Activated CD4-positive, CD25-positive, alpha-beta regulatory T cell treated with anti-CD3 and anti-CD28 coated beads, Interleukin-2, amount 50 U/mL, for 24 hours (primary cell): ENCODE data around the gene THSD7B.
"Not testable (repeated sequence)": the region's sequence is repeated elsewhere in the genome, so short reads cannot be mapped to it uniquely, and the experiment has no call there.

ENCODE experiments used
- ATAC-seq, 2 donors: fragments of 150-1000 bp; cut with Tn5 transposase; one replicate each; pipeline ENCODE4 v1.10.0; 2021; ENCODE audit warnings: mild to moderate bottlenecking in 1 of 2, moderate library complexity in 1 of 2

Gene THSD7B, protein sequence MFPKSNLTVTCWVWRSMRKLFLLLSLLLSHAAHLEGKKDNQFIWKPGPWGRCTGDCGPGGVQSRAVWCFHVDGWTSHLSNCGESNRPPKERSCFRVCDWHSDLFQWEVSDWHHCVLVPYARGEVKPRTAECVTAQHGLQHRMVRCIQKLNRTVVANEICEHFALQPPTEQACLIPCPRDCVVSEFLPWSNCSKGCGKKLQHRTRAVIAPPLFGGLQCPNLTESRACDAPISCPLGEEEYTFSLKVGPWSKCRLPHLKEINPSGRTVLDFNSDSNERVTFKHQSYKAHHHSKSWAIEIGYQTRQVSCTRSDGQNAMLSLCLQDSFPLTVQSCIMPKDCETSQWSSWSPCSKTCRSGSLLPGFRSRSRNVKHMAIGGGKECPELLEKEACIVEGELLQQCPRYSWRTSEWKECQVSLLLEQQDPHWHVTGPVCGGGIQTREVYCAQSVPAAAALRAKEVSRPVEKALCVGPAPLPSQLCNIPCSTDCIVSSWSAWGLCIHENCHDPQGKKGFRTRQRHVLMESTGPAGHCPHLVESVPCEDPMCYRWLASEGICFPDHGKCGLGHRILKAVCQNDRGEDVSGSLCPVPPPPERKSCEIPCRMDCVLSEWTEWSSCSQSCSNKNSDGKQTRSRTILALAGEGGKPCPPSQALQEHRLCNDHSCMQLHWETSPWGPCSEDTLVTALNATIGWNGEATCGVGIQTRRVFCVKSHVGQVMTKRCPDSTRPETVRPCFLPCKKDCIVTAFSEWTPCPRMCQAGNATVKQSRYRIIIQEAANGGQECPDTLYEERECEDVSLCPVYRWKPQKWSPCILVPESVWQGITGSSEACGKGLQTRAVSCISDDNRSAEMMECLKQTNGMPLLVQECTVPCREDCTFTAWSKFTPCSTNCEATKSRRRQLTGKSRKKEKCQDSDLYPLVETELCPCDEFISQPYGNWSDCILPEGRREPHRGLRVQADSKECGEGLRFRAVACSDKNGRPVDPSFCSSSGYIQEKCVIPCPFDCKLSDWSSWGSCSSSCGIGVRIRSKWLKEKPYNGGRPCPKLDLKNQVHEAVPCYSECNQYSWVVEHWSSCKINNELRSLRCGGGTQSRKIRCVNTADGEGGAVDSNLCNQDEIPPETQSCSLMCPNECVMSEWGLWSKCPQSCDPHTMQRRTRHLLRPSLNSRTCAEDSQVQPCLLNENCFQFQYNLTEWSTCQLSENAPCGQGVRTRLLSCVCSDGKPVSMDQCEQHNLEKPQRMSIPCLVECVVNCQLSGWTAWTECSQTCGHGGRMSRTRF (N-terminal part only)

DNA sequence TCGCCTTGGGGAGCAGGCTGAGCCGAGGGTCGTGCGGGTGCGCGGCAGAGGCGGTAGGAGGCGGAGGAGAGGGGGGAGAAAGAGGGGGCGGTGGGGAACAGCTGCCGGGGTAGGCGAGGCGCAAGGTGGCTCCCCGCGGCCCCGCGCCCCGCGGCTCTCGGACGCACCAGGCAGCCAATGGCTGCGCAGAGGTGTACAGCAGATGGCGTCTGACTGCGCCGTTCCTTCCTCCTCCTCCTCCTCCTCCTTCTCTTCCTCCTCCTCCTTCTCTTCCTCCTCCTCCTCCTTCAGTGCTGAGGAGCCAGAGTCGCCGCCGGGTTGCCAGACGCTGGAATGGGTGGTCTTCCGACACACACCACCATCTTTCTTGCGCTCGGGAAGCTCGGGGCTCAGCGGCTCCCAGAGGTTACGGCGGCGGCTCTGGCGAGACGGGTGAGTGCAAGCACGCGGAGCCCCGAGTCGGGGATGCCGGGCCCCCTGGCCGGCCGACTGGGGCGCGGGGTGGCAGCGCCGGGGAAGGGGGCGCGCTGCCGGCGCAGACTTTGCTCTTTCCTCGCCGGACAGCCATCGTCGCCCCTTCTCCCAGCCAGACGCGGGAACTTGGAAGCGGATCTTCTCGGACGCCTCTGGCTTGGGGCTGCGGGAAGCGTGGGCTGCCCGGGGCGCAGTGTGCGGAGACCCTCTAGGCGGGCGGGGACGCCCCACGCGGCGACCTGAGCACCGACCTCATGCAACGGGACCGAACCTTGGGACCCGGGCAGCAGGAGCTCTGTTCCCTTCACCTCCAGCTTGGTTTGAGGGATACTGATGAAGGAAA, at the start of gene THSD7B:
Gene THSD7B (plus strand): TSS at position 290 of the 817 bp plus-strand sequence. CDS start 116,634 bp downstream, outside the sequence.
- no peak for ATAC-seq

DNA sequence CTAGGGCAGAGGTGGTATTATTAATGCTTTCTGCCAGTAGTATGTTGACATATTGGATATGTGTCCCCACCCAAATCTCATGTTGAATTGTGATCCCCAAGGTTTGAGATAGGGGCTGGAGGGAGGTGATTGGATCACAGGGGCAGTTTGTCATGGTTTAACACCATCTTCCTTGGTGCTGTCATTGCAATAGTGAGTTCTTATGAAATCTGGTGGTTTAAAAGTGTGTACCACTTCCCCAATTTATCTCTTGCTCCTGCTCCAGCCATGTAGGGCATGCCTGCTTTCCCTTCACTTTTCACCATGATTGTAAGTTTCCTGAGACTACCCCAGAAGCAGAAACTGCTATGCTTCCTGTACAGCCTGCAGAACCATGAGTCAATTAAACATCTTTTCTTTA, 47.1 kb upstream of the THSD7B start:
- no peak for ATAC-seq

DNA sequence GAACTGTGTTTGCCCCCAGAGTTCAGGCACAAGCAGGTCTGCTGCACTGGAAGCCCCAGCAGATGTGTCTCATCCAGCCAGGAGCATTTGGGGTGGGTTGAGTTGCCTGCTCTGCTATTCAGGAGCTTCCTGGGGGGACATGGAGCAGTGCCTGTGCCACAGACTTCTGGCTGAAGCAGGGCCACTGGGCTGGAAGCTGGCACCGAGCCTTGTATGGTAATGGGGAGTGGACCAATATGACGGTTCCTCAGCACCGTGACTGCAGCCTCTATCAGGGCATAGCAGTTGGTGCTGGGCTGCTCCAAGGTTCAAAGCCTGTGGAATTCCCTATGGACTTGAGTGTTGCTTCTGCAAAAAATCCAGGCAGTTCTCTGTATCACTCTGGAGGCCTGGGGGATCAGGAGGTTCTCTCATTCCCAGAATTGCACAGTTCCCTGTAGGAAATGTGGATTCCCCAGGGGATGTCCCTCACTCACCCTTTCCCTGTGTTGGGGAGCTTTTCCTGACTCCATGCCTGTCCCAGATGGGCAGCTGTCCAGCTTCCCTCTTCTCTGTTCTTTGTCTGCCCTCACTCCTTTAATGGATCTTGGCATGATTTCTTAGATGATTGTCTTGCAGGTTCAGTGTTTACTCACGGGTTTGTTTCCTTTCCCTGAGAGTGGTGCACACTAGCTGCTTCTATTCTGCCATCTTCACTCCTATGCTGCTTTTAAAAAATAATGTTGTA, 37.2 kb upstream of the THSD7B start:
- ATAC-seq: no peak

DNA sequence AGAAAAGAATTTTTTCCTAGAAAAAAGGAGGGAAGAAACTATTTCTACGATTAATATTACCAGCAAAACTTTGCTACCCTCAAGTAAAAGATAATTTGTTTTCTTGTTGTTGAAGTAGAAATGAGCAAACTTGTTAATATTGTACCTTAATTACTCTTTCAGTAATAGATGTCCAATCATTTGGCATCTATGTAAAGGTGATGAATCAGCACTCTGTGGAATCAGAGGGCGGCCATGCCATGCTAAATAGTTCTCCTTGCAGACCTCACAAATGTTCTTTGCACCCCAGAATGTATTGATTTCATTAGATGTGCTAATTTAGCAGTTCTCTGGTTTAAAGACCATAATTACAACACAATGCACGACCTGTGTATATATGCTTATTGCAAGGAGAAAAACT, 29.1 kb upstream of the THSD7B start:
- no peak for ATAC-seq

DNA sequence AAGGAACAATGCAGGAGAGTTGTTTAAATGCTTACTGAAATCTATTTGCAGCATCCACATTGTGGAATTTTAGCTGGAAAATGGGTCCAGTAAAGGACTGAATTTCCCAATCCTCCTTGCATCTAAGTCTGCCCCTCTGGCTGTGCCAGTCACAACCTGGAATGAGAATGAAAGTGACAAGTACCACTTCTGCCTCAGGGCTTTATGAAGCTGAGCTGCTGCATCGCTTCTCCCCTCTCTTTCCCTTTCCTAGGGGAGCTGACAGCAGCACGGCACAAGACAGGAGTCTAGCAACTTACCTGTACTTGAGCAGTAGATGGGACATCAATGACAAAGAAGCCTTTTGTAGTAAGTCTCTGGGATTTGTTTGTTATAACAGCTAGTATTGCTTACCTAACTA, 27.3 kb upstream of the THSD7B start:
- ATAC-seq: no peak

DNA sequence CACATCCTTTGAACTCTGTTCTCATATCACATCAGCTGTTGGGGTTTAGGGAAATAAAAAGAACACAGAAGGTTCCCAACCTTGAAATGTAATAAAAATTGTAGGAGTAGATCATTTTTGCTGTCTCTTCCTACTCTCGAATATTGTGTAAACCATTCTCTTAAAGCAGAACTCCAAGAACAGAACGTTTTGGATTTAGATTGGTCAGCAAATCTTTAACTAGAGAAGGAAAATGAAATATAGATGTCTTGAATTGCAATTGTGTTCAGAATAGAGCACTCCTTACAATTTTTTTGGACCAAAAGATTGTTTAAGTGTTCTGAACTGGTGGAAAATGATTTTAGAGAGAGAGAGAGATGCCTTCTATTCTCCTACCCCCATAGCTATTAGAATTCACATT, 23.9 kb upstream of the THSD7B start:
- ATAC-seq: no peak

DNA sequence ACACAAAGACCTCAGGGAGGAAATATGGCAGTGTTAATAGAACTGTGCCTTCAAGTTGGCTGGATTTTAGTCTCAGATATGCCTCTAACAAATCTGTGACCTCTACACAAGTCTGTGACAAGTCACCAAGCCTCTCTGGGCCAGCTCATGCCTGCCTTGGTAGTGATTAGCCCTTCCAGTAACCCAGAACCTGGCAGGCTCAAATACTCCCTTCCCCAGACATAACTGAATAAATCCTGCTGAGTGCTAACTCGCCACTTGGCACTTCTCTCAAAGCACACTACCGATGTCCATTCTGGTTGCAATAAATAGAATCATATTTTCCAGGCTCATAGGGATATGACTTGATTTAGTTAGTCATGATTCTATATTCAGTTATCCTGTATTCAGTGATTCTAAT, 15.3 kb upstream of the THSD7B start:
- no peak for ATAC-seq

DNA sequence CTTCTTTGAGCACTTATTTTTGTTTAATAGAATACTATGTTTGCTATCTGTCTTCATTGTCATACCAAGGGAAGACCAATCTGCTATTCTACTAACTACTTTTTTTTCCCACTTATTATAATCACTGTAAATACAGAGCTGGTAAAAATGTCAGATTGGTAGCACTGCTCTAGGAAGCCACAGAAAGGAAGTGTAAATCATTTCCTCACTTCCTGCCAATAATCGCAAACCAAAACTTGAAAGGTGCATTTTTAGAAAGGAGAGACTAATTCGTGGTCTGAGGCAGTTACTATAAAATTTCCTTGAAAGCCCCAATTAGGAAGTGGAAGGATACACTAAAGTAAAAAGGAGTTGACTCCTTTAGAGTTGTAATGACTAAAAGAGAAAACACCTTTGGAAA, 13.9 kb upstream of the THSD7B start:
- no peak for ATAC-seq

DNA sequence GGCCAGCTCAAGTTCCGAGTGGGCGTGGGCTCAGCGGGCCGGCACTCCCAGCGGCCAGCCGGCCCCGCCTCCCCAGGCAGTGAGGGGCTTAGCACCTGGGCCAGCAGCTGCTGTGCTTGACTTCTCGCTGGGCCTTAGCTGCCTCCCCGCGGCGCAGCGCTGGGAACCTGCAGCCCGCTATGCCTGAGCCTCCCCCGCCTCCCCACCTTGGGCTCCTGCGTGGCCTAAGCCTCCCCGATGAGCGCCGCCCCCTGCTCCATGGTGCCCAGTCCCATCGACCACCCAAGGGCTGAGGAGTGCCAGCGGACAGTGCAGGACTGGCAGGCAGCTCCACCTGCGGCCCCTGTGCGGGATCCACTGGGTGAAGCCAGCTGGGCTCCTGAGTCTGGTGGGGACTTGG, 6.8 kb upstream of the THSD7B start:
- not testable (repeated sequence) for ATAC-seq

DNA sequence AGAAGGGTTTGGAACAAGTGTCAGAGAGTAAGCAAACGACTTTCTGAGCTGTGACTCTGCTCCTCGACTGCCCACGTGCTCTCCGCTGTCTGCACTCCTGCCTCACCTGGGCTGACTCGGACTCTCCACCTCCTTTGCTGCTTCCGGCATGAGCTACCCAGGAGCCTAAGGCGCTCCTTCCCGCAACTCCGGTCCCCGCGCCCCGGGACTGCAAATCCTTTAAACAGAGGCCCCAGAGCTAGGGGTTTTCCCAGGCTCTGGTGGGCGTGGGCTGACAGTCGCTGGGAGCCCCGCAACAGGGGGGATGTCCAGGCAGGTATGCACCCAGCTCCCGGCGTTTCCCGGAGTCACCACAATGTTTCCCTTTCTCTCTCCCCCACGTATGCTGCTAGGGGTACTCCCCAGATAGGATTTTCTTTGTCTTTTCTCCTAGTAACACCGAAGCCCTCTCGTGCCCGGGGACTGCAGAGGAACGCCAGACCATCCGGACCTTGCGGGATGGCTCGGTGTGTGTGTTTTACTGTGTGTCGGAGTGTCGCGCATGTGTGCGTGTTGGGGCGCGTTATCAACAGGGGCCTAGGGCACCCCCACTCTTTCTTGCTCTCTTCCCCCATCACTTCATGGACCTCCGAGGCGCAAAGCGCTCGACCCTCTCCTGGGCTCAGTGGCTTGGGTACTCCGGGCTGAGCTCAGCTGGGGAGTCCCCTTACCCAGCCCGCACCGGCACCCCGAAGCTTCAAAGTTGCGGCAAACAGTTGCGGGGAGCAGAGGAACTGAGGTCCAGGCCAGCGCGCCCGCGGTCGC, 691 bp upstream of the THSD7B start:
- ATAC-seq: no peak

DNA sequence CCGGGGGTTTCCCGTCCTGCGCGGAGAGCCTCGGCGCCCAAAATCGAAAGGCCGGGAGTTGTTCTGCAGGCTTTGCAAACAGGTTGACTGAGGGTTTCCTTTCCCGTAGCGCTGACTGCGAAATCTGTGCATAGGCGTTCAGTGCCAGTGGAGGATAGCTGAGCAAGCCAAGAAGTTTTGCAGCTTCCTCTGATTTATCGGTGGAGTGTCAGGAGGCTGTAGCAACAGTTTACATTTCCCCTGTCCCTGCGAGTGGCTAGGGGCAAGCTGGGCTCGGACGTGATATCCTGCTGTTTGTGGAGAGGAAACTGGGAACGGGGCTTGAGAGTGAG, 694 bp downstream of the THSD7B start:
- no peak for ATAC-seq

DNA sequence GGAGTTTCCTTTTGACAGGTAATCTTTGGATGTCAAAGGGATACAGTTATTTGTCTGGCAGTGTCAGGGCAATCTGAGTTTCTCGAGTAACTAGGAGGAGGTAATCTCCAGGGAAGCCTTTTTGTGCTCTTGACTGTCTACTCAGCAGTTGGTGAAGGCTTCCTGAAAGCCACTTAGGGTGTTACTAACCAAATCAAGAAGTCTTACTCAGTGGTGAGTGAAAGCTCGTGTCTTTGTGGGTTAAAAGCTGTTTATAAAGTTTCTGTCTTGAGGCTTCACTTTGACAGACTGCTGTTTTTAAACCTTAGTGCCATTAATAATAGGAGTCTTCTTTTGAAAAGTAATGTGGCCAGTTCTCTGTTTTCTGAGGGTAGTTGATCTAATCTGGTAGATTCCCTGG, 1.7 kb downstream of the THSD7B start:
- no peak for ATAC-seq

DNA sequence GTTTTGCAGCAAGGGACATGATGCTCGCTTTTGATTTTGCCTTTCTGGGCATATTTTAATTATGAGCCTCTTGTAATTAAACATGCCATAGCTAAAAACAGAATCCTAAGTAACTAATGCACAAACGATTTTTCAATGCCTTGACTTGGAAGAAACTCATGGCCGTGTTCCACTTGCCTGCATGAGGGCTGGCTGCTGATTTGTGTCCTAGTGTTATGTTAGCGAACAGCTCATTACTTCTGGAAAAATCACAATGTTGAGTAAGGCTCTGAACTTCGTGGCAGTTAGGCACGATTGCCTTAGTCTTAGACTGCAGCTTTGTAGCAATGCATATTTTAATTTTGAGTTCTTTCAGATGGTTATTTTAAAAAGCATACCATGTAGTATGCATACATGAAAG, 4.5 kb downstream of the THSD7B start:
- ATAC-seq: no peak

DNA sequence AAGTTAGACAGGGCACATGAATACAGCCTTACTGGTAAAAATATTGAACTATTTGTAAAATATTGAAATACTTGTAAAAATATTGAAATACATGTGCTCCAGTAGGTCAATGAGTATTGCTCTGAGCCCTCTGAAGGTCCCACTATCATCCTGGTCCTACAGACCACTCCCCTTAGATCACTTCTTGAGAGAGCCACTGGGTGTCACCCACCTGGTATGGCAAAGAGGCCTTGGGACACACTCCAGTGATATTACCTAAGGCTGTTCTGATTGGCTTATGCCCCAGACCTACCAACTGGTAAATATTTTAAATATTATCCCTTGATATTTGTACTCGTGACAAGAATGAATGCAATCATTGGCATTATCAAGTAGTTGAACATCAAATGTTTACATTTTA, 5.0 kb downstream of the THSD7B start:
- ATAC-seq: no peak

DNA sequence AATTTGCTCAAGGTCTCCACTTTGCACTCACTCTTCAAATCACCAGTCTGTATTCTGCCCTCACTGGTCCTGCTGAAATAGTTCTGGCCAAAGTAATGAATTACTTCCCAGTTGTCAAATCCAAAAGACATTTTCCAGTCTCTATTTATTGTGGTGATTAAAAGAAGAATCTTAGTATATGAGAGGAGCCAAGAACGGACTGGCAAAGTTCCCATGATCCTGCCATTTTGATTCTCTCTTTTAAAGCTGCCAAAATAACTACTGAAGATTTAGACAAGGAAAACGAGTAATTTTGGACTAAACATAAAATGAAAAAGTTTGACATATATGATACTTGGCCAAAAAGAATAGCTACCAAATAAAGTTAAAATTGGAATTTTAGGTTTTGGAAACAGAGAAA, 12.0 kb downstream of the THSD7B start:
- ATAC-seq: no peak

DNA sequence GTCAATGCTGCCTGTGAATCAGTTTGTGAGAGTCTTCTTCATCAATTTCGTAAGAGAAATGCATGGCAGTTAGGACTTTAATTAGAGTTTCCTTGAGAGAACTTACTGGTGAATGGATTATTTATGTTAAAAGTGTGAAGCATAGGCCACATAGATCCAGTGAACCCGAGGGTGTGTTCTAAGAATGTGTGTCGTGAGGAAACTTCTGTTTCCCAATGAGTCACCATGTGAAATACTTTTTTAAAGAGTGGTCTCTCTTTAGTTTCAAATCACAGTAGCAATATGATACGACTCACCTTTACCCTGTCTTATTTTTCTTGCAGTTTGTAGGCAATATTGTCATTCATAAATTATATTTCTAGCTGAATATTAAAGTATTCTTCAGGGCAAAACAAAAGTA, 18.5 kb downstream of the THSD7B start:
- no peak for ATAC-seq

DNA sequence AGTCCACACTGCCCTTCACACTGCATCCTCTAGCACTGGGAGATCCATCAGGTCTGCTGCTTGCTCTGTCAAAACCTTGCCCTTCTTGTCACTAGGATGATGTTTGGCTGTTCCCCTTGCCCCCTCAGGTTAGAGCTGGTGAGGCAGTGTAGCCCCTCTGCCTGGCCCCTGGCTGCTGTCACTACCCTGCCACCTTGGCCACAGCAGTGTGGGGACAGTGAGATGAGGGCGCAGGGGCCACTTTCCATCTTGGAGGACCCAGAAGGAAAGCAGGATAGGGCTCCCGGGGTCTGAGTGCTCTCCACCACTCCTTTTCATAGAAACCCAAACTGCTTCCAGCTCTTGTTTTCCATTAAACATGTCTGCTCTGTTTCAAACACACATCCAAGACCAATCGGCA, 19.9 kb downstream of the THSD7B start:
- ATAC-seq: no peak

DNA sequence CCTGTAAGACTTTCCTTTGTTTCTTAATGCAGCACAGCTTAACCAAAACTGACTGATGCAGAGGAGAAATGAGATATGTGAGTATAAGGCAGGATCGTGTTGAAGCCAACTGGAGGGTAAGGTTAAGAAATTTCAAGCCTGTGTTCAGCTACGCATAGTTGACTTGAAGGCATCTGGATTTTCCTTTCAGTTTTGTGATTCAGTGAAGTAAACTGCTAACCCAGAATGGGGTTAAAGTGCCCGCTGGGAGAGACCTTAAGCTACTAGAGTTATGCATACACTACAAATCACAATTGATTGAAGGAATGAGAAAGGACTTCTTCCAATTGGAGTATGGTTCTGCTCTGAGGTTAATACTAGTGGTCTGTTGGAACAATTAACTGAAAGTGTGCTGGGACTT, 22.6 kb downstream of the THSD7B start:
- ATAC-seq: no peak

DNA sequence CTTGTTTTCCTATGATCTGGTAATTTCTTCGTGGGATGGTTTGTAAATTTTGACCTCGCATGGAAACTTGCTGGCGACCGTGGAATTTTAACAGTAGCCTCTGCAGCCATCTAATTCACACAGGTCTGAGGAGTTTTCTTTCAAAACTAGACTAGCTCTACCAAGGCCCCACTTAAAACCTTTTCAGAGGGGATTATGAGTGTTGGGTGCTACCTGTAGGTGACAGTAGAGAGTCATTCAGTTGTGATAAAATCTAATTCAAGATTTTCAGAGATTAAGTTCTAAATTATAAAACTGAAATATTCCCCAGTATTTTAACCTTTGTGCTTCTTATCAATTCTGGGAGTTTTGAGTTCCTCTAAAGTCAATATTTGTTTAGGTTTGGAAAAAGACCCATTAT, 31.0 kb downstream of the THSD7B start:
- ATAC-seq: no peak

DNA sequence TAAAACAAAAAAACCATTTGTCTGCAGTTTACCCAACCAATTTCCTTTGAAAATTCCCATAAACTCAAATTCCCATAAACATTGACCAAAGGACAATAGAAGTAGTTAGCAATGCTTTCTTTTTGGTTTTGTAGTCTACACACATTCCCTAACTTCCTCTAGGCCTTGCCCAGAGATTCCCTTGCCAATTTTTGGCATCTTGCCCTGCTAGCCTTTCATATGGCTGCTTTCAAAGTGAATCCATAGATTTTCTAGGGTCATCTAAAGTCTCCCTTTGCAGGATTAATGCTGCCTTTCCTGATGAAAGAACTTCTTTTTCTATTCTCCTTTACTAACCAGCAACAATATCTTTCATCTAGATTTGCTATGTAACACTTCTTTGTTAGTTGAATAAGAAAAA, 33.4 kb downstream of the THSD7B start:
- ATAC-seq: no peak

DNA sequence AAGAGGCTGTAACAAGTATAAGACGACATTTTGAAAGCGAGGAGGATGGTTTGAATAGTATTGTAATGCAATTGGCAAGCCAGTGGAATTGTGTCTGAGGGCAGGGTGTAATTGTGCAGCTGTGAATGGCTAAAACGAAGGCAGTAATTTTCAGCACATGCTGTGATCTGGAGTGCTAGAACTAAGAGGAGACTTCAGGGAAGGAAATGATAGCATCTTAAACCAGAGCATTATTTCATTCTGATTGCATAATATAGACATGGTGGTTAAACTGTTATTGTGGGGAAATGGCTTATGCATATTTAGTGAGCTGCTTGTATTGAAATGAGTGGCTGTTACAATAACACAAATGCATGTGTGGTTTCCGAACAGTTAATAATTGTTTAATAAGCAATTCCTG, 36.3 kb downstream of the THSD7B start:
- ATAC-seq: no peak
